GM21515 (cell line): ENCODE results near the gene LIPH.

Experiments
- ATAC-seq: cut with Tn5 transposase; IDR thresholded peaks from one replicate; pipeline ENCODE4 v1.9.1; 2021; ENCODE audit not compliant: unreplicated experiment

LIPH gene

GRCh38 chr3:185540695-185541094 lies 11.7 kb downstream of the LIPH start:
- no peak for ATAC-seq

GRCh38 chr3:185539934-185540333 lies 12.5 kb downstream of the LIPH start:
- no peak for ATAC-seq

GRCh38 chr3:185537369-185537970 lies 14.9 kb downstream of the LIPH start:
- ATAC-seq: peak; percentile 99

- no peak for ATAC-seq
Observed at GRCh38 chr3:185534511-185534910, 17.9 kb downstream of the LIPH start.

GRCh38 chr3:185532901-185533300 lies 19.5 kb downstream of the LIPH start:
- ATAC-seq: no peak

- ATAC-seq: no peak
Observed at GRCh38 chr3:185530856-185531255, 21.5 kb downstream of the LIPH start.

- no peak for ATAC-seq
Observed at GRCh38 chr3:185528532-185528931, 23.9 kb downstream of the LIPH start.

- no peak for ATAC-seq
Observed at GRCh38 chr3:185527364-185527763, 25.0 kb downstream of the LIPH start.

GRCh38 chr3:185526349-185526951 lies 25.9 kb downstream of the LIPH start:
- ATAC-seq: no peak

- ATAC-seq: no peak
Observed at GRCh38 chr3:185521349-185522138, 30.8 kb downstream of the LIPH start.

- ATAC-seq: no peak
Observed at GRCh38 chr3:185519021-185519420, 33.4 kb downstream of the LIPH start.

GRCh38 chr3:185517387-185518130 lies 34.8 kb downstream of the LIPH start:
- no peak for ATAC-seq

- ATAC-seq: no peak
Observed at GRCh38 chr3:185511711-185512110, 40.7 kb downstream of the LIPH start.

- no peak for ATAC-seq
Observed at GRCh38 chr3:185508335-185508991, 43.9 kb downstream of the LIPH start.

- ATAC-seq: no peak
Observed at GRCh38 chr3:185507883-185508282, 44.5 kb downstream of the LIPH start.

- no peak for ATAC-seq
Observed at GRCh38 chr3:185504636-185505035, 47.8 kb downstream of the LIPH start.

GRCh38 chr3:185503521-185503920 lies 48.9 kb downstream of the LIPH start:
- ATAC-seq: no peak

- ATAC-seq: no peak
Observed at GRCh38 chr3:185502987-185503386, 49.4 kb downstream of the LIPH start.

- peak; percentile 94 for ATAC-seq
Observed at GRCh38 chr3:185498503-185499396, 53.6 kb downstream of the LIPH start, which contains the start of gene TMEM41A. TSS of gene TMEM41A (minus strand) at chr3:185499035. CDS start at chr3:185498961, 74 bp downstream.

- ATAC-seq: no peak
Observed at GRCh38 chr3:185490241-185490640, 62.1 kb downstream of the LIPH start.
